Posterior cingulate gyrus (tissue), 11 donors: ENCODE measurements around the gene SH3RF1.
A peak's percentile ranks its signal among the peaks of the same experiment; 100 is the strongest.
"Not testable (repeated sequence)": the region's sequence is repeated elsewhere in the genome, so short reads cannot be mapped to it uniquely, and the experiment has no call there.

Experiments used
- DNase-seq, 10 donors: peaks; one replicate each; pipeline versions ENCODE4 v3.0.0 to v3.0.0-alpha.2; 2020 to 2021; ENCODE audit warnings: mixed read lengths in 3 of 10
- intact Hi-C: fragments of 100-400 bp; cut with DNase I; formaldehyde crosslinking; loops from one replicate; pipeline ENCODE4 v1.15.1; 2023

Gene SH3RF1

DNA sequence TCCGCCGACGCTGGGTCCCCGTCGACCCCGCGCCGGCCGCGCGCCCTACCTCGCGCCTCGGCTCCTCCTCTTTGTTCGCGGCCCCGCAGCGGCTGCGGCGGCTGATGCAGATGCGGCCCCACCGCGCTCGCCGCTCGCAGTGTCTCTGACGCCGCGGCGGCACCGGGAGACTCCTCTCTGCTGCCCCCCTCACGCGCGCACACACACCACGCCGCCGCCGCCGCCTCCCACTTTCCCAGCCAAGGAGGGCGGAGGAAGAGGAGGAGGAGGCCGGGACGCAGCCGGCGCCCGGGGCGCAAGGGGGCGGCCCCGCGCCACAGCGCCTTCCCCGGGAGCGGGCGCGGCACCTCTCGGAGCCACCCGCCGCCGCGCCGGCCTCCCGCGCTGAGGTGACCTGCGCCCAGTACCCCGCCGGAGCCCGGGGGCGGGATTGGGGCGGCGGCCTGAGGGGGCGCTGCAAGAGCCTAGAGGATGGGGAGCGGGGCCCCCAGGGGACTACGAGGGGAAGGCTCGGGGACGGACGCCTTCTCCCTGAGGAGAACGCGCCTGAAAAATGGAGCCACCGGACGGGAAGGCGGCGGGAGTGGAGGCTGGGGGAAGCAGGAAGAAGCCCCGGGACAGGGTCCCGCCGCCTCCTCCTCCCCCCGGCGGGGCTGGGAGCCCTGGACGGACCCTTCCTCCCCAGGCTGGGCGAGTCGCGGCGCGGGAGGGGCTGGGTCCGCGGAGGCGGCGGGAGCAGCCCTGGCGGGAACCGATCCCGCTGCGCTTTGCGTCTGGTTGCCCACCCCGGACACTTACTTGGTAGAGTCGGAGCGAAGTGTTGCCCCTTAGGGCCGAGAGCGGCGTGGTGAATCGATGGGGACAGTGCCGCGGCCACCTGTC, at the start of gene SH3RF1:
SH3RF1 (minus strand) TSS at position 147 of the 882 bp plus-strand sequence. CDS start 1,744 bp downstream, outside the sequence.
- intact Hi-C loops, result loop anchor here (1.0 to 10.0 kb wide), 4 partner anchors 64 to 261 kb away; partner anchors contain the start of gene CBR4

DNA sequence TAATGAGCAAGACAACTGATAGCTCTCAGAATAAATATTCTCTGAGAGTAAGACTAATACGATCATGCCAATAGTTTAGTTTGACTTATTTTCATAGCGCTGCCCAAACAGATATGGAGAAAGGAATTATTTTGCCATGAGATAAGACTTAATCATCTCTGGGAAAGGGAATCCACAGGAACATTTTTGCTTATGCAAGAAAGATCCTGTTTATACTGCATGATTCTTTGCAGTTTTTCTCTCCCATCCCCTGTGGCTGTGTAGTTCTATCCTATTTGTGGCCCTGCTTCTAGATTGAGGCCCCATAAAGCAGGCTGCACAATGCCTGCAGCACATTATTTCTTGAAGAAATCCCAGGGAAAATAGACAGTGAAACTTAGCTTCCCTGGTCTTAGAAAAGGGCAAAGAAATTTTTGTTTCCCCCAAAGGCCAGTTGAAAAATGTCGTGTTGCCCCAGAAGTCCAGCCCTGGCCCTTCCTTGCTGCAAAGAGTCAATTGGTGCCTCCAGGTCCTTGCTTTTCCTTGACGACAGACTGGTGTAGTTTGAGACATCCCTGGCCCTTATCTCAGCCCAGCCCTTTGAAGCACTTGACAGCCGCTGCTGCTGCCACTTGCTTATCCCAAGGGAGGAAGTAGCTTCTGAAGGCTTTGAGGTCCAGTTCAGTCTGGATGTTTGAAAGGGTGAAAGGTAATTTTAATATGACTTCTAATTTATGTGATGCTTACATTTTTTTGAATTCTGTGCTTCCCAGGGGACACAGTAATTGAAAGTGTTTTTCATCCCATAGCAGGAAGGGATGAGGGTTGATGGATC, 45.0 kb upstream of the SH3RF1 start:
- intact Hi-C loops, result no loop called here
- no peak for DNase-seq

More for the DNA sequence above, at the start of gene SH3RF1:
- DNase-seq, result peak; percentile 71 to 97 (median 82)

DNA sequence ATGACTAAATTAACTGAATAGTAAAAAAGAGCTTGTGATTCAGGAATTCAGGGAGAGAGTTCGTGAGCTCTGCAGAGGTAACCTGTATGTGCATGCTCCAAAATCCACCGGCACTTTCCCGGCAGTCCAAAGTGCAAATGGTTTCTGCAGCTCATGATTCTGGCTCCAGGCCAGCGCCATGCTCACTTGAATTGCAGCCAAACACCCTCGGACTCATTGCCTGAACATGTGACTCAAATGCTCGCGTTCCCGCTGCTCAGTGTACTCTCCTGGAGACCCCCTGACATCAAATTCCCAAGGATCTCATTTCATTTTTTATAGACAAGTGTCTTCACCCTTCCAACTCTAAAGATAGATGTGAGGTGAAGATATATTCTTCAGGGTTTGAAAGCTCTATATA, 44.1 kb upstream of the SH3RF1 start:
- intact Hi-C loops, result no loop called here
- peak; percentile 16 to 90 (median 45) for DNase-seq

DNA sequence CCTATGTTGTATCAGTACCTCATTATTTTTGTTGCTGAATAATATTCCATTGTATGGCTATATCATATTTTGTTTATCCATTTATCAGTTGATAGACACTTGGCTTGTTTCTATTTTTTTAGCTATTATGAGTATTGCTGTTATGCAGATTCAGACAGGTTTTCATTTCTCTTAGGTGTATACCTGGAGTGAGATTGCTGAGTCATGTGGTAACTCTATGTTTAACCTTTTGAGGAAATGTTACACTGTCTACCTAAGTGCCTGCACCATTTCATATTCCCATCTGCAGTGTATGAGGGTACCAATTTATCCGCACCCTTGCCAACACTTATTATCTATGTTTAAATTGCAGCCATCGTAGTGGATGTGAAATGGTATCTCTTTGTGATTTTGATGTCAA, 43.0 kb upstream of the SH3RF1 start:
- no peak for DNase-seq
- intact Hi-C loops, result no loop called here

DNA sequence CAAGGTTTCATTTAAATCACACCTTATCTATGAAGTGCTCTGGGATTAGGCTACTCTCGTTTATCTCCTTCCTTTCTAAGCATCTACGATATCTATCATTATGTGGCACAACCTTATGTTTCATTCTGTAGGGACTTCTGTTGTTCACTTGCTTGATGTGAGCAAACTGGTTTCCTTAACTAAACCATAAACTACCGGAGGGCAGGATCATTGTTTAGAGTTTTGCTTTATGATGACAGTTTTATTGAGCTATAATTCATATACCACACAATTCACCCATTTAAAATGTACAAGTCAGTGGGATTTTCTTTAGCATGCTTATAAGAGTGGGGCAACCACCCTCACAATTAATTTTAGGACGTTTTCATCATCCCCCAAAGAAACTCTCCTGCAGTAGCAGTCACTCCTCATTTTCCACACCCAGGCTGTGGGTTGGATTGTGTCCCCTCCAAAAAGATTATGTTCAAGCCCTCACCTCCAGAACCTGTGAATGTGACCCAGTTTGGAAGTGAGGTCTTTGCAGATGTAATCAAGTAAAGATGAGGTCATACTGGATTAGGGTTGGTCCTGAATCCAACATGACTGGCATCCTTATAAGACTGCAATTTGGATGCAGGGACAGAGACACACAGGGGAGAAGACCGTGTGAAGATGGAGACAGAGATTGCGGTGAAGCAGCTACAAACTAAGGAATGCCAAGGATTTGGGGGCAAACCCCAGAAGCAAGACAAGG, 42.1 kb upstream of the SH3RF1 start:
- no peak for DNase-seq
- intact Hi-C loops, result no loop called here

DNA sequence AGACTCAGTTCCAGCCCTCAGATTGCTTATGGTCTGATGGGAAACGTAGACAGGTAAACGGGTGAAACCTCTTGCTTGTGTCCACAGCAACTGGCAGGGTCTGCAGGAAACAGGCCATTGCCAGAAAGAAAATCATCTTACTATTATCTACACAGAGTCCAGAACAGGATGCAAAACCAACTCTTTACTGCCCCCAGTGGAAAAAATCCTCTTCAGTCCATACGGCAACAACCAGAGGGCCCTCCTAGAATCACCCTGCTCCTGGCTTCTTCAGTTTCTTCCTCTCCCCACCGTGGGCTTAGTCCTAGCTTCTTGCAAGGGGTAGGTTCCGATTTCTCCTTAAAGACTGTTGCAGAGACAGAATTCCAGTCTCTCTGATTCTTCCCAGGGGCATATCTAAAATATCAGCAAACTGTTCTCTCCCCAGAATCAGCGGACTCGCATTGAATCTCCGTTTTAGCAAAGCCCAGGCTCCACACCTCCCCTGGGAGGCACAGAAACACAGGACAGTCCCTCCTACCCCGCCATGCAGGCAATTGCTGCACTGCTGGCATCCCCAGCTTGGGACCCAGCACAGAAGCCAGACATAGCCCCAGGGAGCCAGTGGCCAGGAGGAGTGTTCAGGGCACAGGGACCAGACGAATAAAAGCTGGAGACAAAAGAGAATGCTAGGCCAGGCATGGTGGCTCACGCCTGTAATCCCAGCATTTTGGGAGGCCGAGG, 41.0 kb upstream of the SH3RF1 start:
- intact Hi-C loops, result no loop called here

DNA sequence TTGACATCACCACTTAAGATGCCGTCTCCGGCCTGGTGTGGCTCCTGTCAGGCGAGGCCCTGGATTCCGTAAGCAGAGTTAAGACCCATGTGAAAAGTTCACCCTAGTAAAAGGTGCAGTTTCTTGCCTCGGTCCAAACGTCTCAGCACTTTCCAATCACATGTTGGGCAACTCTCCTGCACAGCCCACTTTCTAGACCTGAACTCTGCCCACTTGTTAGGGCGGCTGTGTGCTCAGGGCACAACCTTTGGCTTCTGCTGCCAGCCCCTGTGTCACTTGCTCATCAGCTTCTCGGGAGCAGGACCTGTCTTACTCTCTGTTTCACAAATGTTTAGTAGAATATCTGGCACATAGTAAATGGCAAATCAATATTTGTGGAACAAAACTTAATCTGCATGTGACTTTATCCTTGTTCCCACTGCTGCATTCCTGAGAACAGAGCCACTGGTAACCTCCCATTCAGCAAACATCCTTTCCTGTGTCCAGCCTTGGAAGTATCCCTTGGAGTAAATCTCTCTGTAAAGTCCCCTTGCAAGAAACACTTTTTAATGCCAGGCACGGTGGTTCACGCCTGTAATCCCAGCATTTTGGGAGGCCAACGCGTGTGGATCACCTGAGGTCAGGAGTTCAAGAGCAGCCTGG, 38.7 kb upstream of the SH3RF1 start:
- no peak for DNase-seq

More for the DNA sequence above, 41.0 kb upstream of the SH3RF1 start:
- DNase-seq, result no peak

DNA sequence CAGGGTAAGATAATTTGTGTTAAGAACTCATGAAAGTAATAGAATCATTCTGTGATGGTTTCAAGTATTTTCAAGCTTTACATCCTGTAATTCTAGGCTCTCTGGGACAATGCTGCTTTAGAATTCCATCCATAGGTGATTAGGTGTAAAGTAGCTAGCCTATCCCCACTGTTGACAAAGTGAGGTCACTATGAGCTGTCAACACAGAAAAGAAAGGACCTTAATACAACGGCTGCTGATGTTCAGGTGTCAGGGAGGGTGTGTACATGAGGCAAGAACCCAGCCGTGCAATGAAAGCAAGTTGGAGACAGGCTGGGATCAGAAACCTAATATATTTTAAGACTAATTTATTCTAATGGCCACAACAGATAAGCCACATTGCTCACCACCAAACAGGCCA, 36.8 kb upstream of the SH3RF1 start:
- intact Hi-C loops, result no loop called here

More for the DNA sequence above, 38.7 kb upstream of the SH3RF1 start:
- intact Hi-C loops, result no loop called here

DNA sequence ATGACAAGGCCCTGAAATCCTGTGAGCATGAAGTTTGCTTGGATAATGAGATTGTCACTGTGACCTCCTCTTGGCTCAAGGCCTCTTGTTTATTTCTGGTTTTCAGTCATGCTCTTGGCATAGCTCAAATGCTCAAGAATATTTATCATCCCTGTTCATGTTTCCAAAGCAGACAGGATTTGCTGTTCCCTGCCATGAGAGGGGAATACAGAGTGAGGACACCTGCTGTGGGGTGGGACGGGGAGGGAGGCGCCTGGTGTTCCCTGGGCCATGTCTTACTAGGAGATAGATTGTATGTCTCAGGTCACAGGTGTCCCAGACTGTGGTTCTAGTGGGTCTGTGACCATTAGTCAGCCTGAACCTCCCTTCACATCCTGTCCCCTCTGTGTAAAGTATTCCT, 34.9 kb upstream of the SH3RF1 start:
- intact Hi-C loops, result no loop called here
- no peak for DNase-seq

More for the DNA sequence above, 36.8 kb upstream of the SH3RF1 start:
- no peak for DNase-seq

DNA sequence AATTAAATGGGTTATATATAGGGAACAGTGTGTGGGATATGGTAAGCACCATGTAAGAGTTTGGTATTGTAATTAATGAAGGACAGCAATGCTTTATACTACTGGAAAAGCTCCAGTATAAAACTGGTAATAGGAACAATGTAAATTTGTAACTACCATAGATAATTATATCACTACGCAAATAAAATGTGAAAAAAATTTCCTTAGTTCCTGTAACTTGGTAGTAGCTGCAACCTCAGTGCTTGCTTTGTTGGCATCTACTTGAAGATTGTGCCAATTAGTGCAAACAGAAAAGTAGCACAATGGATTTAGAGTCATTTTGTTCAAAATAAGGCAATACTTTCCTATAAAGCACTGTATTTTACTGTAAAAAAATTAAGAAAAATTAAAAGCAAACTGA, 34.4 kb upstream of the SH3RF1 start:
- intact Hi-C loops, result no loop called here

DNA sequence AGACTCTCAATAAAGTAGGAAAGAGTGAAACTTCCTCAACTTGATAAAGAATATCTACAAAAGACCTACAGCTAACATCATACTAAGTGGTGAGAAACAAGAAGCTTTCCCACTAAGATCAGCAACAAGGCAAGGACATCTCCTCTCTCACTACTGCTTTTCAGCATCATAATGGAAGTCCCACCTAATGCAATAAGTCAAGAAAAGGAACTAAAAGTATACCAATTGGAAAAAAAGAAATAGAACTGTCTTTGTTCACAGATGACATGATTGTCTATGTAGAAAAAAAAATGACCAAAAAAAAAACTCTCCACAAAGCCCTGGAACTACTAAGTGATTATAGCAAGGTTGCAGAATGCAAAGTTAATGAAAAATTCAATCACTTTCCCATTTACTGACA, 25.1 kb upstream of the SH3RF1 start:
- intact Hi-C loops, result no loop called here
- no peak for DNase-seq

More for the DNA sequence above, 34.4 kb upstream of the SH3RF1 start:
- DNase-seq, result no peak

DNA sequence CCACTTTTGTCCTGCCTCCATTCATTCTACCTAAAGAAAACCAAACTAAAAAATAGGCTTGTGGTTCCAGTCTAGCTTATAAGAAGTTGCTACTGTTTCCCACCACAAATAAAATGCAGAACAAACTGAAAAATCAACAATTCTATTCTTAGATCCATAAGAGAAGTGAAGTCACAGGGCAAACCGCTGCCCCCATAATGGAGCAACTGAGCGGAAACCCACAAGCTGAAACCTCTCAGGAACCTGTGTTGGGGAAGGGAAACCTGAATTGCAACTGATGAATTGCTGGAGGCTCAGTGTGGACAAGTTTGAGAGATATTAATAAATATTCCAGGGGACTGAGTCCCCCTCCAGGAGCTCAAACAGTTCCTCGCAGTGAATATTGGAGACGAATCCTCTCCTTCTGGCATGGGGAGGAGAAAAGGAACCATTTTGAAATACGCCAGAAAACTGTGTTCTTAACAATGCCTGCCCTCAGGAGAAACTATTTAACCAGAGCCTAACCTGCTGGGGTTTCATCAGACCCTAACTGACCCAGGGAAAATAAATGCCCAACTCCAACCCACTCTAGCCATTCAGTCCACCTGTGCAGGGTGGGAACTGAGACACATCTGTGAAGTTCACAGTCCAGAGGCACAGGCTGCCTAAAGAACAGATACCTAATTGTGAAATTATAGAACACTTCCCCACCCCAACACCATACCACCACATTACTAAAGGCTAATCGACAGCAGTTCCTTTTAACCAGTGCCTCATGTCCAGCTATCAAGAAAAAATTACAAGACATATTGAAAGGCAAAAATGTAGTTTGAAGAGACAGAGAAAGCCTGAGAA, 22.8 kb upstream of the SH3RF1 start:
- DNase-seq, result no peak
- intact Hi-C loops, result no loop called here

DNA sequence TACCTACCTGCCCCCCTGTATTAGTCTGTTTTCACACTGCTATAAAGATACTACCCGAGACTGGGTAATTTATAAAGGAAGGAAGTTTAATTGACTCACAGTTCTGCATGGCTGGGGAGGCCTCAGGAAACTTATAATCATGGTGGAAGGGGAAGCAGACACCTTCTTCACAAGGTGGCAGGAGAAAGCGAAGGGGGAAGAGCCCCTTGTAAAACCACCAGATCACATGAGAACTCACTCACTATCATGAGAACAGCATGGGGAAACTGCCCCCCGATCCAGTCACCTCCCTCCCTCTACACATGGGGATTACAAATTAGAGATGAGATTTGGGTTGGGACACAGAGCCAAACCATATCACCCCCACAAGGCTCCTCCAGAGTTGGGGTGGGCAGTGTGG, 17.2 kb upstream of the SH3RF1 start:
- DNase-seq, intact Hi-C loops: not testable (repeated sequence)

DNA sequence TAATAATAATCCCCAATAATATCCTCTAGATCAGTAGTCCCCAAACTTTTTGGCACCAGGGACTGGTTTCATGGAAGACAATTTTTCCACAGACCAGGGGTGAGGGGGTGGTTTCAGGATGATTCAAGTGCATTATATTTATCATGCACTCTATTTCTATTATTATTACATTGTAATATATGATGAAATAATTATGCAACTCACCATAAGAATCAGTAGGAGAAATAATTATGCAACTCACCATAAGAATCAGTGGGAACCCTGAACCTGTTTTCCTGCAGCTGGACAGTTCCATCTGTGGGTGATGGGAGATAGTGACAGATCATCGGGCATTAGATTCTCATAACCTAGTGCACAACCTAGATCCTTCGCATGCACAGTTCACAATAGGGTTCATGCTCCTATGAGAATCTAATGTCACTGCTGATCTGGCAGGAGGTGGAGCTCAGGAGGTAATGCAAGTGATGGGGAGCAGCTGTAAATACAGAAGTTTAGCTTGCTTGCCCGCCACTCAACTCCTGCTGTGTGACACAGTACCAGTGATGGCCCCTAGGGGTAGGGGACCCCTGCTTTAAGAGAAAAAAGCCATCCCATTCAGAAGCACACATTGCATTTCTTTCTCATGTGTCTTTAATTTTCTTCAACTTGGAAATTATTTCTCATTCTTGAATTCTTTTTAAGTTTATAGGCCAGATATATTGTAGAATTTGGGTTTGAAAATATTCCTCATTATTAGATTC, 16.0 kb upstream of the SH3RF1 start:
- intact Hi-C loops, result no loop called here
- DNase-seq, result no peak

DNA sequence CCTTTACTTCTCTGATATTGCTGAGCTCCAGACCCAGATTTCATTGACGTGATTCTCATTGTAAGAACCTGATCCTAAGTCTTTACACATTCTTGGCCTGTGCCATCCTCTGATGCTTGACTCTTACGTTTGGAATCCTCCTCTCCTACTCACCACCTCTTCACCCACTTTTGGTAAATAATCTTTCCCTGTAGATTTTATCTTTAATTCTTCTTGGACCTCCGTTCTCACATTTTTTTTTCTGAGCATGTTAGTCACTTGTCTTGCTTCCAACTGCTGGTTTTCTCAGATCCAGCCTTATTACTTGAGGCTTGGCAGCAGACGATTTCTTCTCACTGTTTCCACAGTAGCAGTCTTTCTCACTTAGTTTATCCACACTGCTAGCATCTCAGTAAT, 12.4 kb upstream of the SH3RF1 start:
- intact Hi-C loops, result no loop called here

DNA sequence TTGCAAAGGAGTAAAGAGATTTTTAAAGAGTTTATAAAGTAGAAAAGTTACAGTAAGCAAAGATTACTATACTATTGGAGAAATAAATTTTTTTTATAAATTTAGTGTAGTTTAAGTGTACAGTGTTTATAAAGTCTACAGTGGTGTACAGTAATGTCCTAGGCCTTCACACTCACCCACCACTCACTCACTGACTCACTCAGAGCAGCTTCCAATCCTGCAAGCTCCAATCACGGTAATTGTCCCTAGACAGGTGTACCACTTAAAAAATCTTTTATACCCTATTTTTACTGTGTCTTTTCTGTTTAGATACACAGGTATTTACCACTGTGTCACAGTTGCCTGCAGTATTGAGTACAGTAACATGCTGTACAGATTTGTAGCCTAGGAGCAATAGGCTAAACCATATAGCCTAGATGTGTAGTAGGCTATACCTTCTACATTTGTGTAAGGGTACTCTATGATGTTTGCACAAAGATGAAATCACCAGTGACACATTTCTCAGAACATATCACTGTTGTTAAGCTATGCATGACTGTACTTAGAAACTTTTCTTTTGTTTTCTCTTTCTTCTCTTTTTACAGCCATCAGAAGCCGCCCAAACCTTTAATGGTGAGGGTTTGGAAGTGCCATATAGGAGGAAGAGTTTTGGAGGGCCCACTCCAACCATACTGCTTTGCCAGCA, 11.8 kb upstream of the SH3RF1 start:
- intact Hi-C loops, result no loop called here
- DNase-seq, result no peak

More for the DNA sequence above, 12.4 kb upstream of the SH3RF1 start:
- DNase-seq, result no peak

DNA sequence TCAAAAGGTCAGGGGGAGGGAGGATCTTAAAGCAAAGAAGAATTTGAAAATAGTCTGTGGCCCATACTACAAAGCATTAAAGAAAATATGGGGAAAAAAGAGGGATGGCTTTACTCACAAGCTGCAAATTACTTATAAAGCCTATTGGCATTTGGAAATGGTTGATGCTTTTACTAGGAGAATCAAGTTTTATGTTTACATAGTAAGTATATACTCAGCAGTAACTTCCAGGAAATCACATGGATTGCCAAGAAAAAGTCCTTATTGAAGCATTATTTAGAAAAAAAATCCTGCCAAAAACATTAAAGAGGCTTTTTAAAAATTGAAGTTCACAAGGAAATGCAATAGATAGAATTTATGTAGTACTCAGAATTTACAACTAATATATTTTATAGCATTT, 8.4 kb upstream of the SH3RF1 start:
- intact Hi-C loops, result loop anchor here (10.0 kb wide), 1 partner anchor 56 kb away; no protein-coding TSS in a partner anchor
- DNase-seq, result no peak
